HepG2 (cell line): ENCODE measurements around the gene OPALIN.

Experiments
- CENPT ChIP-seq: sonication (generic); formaldehyde crosslinking; IDR thresholded peaks from 2 replicates; pipeline ENCODE4 v1.8.0; 2022; ENCODE audit warnings: low read depth, mild to moderate bottlenecking, moderate library complexity, missing genetic modification reagents
- MEIS1 ChIP-seq: sonication (generic); formaldehyde crosslinking; IDR thresholded peaks from 2 replicates; pipeline ENCODE4 v1.9.0; 2021; ENCODE audit warnings: mild to moderate bottlenecking, missing genetic modification reagents, moderate library complexity, borderline replicate concordance
- POLR2A ChIP-seq, 2 experiments: IDR thresholded peaks; 2 replicates each; pipeline ENCODE4 v1.6.1; 2011; ENCODE audit warnings: low read depth in 2 of 2, low read length in 2 of 2, mild to moderate bottlenecking in 1 of 2, moderate library complexity in 1 of 2; ENCODE audit not compliant: insufficient read depth in 1 of 2
- SIN3A ChIP-seq: IDR thresholded peaks from 2 replicates; pipeline ENCODE4 v1.6.1; 2011; ENCODE audit warnings: low read depth, mild to moderate bottlenecking, control low read depth, low read length, borderline replicate concordance
- SP1 ChIP-seq, 2 experiments: fragments of 450-650 bp in 1 of 2; sonication (generic) in 1 of 2; formaldehyde crosslinking in 1 of 2; IDR thresholded peaks; 2 replicates each; pipeline versions ENCODE4 v1.4.0 to v1.6.1; 2016 to 2020; ENCODE audit warnings: missing genetic modification reagents in 1 of 2
- SP2 ChIP-seq: sonication (generic); formaldehyde crosslinking; IDR thresholded peaks from 2 replicates; pipeline ENCODE4 v1.5.1; 2020; ENCODE audit warnings: mild to moderate bottlenecking, missing genetic modification reagents
- ZFY ChIP-seq: sonication (generic); formaldehyde crosslinking; IDR thresholded peaks from 2 replicates; pipeline ENCODE4 v1.4.0; 2020; ENCODE audit warnings: missing genetic modification reagents
- ZNF296 ChIP-seq: sonication (generic); formaldehyde crosslinking; conservative IDR thresholded peaks from 2 replicates; pipeline ENCODE4 v1.5.0; 2020; ENCODE audit warnings: mild to moderate bottlenecking, missing genetic modification reagents
- ZNF34 ChIP-seq: sonication (generic); formaldehyde crosslinking; IDR thresholded peaks from 2 replicates; pipeline ENCODE4 v1.4.0; 2020; ENCODE audit warnings: mild to moderate bottlenecking, missing genetic modification reagents, borderline replicate concordance
- TF ChIP-seq, protein P1 (sequence below): sonication (generic); formaldehyde crosslinking; IDR thresholded peaks from 2 replicates; pipeline ENCODE4 v1.8.0; 2022; ENCODE audit warnings: missing genetic modification reagents, mild to moderate bottlenecking, moderate library complexity, borderline replicate concordance
- TF ChIP-seq, protein P2 (sequence below): sonication (generic); formaldehyde crosslinking; IDR thresholded peaks from 2 replicates; pipeline ENCODE4 v1.4.0; 2020; ENCODE audit warnings: missing genetic modification reagents
- TF ChIP-seq, protein P3 (sequence below): IDR thresholded peaks from 2 replicates; pipeline ENCODE4 v1.6.1; 2012; ENCODE audit warnings: inconsistent platforms
- TF ChIP-seq, protein P4 (sequence below): sonication (generic); formaldehyde crosslinking; IDR thresholded peaks from 2 replicates; pipeline ENCODE4 v1.5.0; 2020; ENCODE audit warnings: mild to moderate bottlenecking, missing genetic modification reagents, moderate library complexity
- TF ChIP-seq, protein P5 (sequence below): sonication (generic); formaldehyde crosslinking; IDR thresholded peaks from 2 replicates; pipeline ENCODE4 v1.9.0; 2022; ENCODE audit warnings: low read depth, missing genetic modification reagents

DNA sequence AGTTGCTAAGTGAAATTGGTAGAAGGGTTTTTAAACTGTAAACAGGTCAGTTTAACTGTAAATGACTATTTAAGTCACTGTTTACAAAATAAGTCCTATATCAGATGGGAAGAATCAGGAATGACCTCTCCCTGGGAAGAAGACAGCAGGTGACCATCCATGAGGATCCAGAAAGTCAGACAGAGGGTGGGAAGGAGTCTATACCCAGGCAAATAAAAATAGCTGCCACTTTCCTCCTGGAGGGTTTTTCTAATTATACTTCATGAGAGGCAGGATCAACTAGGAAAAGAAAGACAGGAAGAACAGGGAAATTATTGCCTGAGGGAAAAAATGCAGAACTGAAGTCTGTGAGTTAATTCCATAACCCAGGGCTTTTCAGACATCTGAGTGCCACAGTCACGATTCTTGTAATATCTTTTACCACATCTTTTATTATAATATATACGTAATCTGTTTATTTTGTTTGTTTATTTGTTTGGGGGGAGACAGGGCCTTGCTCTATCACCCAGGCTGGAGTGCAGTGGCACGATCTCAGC is 47.6 kb downstream of the OPALIN start:
- TF ChIP-seq ZNF34 (CRISPR knock-in tag) (no peak), SP1 (IDR thresholded peaks at IDR 0.05) (no peak), SP1 (CRISPR knock-in tag; IDR thresholded peaks at IDR 0.05) (no peak), ZNF296 (CRISPR knock-in tag) (no peak), POLR2A (IDR thresholded peaks at IDR 0.05; ENCODE audit: insufficient read depth in 1 of 2, low read depth in 2 of 2, low read length in 2 of 2) (no peak), SIN3A (no peak), CENPT (no peak), SP2 (CRISPR knock-in tag) (no peak), MEIS1 (CRISPR knock-in tag) (no peak), ZFY (CRISPR knock-in tag) (no peak)
- TF ChIP-seq, protein P1, sequence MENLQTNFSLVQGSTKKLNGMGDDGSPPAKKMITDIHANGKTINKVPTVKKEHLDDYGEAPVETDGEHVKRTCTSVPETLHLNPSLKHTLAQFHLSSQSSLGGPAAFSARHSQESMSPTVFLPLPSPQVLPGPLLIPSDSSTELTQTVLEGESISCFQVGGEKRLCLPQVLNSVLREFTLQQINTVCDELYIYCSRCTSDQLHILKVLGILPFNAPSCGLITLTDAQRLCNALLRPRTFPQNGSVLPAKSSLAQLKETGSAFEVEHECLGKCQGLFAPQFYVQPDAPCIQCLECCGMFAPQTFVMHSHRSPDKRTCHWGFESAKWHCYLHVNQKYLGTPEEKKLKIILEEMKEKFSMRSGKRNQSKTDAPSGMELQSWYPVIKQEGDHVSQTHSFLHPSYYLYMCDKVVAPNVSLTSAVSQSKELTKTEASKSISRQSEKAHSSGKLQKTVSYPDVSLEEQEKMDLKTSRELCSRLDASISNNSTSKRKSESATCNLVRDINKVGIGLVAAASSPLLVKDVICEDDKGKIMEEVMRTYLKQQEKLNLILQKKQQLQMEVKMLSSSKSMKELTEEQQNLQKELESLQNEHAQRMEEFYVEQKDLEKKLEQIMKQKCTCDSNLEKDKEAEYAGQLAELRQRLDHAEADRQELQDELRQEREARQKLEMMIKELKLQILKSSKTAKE (CRISPR knock-in tag), result no peak
- TF ChIP-seq, protein P2, sequence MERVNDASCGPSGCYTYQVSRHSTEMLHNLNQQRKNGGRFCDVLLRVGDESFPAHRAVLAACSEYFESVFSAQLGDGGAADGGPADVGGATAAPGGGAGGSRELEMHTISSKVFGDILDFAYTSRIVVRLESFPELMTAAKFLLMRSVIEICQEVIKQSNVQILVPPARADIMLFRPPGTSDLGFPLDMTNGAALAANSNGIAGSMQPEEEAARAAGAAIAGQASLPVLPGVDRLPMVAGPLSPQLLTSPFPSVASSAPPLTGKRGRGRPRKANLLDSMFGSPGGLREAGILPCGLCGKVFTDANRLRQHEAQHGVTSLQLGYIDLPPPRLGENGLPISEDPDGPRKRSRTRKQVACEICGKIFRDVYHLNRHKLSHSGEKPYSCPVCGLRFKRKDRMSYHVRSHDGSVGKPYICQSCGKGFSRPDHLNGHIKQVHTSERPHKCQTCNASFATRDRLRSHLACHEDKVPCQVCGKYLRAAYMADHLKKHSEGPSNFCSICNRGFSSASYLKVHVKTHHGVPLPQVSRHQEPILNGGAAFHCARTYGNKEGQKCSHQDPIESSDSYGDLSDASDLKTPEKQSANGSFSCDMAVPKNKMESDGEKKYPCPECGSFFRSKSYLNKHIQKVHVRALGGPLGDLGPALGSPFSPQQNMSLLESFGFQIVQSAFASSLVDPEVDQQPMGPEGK (CRISPR knock-in tag), result no peak
- TF ChIP-seq, protein P3, sequence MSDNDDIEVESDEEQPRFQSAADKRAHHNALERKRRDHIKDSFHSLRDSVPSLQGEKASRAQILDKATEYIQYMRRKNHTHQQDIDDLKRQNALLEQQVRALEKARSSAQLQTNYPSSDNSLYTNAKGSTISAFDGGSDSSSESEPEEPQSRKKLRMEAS, result no peak
- TF ChIP-seq, protein P4, sequence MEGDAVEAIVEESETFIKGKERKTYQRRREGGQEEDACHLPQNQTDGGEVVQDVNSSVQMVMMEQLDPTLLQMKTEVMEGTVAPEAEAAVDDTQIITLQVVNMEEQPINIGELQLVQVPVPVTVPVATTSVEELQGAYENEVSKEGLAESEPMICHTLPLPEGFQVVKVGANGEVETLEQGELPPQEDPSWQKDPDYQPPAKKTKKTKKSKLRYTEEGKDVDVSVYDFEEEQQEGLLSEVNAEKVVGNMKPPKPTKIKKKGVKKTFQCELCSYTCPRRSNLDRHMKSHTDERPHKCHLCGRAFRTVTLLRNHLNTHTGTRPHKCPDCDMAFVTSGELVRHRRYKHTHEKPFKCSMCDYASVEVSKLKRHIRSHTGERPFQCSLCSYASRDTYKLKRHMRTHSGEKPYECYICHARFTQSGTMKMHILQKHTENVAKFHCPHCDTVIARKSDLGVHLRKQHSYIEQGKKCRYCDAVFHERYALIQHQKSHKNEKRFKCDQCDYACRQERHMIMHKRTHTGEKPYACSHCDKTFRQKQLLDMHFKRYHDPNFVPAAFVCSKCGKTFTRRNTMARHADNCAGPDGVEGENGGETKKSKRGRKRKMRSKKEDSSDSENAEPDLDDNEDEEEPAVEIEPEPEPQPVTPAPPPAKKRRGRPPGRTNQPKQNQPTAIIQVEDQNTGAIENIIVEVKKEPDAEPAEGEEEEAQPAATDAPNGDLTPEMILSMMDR (CRISPR knock-in tag), result no peak
- TF ChIP-seq, protein P5, sequence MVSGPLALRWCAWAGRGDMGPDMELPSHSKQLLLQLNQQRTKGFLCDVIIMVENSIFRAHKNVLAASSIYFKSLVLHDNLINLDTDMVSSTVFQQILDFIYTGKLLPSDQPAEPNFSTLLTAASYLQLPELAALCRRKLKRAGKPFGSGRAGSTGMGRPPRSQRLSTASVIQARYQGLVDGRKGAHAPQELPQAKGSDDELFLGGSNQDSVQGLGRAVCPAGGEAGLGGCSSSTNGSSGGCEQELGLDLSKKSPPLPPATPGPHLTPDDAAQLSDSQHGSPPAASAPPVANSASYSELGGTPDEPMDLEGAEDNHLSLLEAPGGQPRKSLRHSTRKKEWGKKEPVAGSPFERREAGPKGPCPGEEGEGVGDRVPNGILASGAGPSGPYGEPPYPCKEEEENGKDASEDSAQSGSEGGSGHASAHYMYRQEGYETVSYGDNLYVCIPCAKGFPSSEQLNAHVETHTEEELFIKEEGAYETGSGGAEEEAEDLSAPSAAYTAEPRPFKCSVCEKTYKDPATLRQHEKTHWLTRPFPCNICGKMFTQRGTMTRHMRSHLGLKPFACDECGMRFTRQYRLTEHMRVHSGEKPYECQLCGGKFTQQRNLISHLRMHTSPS, result no peak
